NCI-H128 (cell line): ENCODE measurements around the gene MFSD12.
A peak's percentile ranks its signal among the peaks of the same experiment; 100 is the strongest.
"Not testable (repeated sequence)": the region's sequence is repeated elsewhere in the genome, so short reads cannot be mapped to it uniquely, and the experiment has no call there.

Source experiments
- DNase-seq: peaks from one replicate; lab custom pipeline; 2025; ENCODE audit not compliant: unreplicated experiment; lab: John Stamatoyannopoulos, UW

Gene MFSD12

DNA sequence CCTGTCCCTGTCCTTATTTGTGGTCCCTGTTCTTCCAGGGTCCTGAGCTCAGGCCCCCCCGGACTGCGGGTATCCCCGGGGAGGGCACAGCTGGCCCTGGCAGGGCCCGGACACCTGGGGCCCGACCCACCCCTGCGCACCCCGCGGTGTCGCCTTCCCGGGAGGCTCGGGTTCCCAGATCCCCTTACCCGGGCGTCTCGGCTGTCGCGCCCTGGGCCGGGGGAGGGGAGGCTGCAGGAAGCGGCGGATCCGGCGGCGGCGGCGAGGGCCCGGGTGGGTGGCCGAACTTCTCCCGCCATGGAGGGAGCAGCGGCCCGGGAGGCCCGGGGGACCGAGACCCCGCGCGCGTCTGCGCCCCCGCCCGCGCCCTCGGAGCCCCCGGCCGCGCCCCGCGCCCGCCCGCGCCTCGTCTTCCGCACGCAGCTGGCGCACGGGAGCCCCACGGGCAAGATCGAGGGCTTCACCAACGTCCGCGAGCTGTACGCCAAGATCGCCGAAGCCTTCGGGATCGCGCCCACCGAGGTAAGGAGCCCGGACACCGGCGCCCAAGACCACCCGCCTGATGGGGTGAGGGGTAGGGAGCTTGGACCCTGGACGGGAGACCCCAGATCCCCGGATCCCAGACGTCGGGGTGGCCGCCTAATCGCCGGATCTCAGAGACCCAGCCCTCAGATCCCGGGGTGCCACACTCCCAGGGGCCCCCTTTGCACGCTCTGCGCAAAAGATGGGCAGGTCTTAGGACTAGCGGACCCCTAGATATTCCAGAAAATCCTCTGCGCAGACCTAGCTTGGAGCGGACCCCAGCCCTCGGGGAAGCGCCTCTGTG is 28.1 kb upstream of the MFSD12 start, which contains the start of gene GIPC3:
GIPC3 (plus strand) TSS at position 178 of the 826 bp plus-strand sequence; CDS start at position 298, 120 bp downstream.
- DNase-seq: no peak

DNA sequence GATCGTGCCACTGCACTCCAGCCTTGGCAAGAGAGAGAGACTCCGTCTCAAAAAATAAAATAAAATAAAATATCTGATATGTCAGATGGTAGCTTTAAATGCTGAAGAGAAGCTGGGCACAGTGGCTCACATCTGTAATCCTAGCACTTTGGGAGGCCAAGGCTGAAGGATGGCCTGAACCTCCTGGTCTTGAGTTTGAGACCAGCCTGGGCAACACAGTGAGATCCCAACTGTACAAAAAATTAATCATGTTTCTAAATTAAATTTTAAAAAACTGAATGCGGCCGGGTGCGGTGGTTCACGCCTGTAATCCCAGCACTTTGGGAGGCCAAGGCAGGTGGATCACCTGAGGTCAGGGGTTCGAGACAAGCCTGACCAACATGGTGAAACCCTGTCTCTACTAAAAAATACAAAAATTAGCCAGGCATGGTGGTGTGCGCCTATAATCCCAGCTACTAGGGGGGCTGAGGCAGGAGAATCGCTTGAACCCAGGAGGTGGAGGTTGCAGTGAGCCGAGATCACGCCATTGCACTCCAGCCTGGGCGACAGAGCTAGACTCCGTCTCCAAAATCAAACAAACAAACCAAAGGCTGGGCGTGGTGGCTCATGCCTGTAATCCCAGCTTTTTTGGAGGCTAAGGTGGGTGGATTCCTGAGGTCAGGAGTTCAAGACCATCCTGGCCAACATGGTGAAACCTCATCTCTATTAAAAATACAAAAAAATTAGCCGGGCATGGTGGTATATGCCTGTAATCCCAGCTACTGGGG is 26.8 kb upstream of the MFSD12 start:
- not testable (repeated sequence) for DNase-seq

- not testable (repeated sequence) for DNase-seq
Observed at GRCh38 chr19:3581792-3582191, 24.4 kb upstream of the MFSD12 start.

GRCh38 chr19:3580156-3580934 is 23.0 kb upstream of the MFSD12 start:
- no peak for DNase-seq

DNA sequence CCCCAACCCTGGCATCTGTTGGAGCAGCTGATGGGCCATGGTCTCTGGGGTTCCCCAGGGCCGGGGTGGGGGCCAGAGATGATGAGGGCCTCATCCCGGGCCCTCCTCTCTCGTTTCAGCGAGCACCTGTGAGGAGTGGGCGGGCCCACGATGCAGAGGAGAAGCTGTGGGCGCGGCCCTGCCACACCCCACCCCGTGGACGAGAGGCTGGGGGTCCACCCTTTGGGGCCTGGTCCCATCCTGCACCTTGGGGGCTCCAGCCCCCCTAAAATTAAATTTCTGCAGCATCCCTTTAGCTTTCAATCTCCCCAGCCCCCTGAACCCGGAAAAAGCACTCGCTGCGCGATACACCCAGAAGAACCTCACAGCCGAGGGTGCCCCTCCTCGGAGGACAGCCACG is 21.0 kb upstream of the MFSD12 start:
- DNase-seq: no peak

DNA sequence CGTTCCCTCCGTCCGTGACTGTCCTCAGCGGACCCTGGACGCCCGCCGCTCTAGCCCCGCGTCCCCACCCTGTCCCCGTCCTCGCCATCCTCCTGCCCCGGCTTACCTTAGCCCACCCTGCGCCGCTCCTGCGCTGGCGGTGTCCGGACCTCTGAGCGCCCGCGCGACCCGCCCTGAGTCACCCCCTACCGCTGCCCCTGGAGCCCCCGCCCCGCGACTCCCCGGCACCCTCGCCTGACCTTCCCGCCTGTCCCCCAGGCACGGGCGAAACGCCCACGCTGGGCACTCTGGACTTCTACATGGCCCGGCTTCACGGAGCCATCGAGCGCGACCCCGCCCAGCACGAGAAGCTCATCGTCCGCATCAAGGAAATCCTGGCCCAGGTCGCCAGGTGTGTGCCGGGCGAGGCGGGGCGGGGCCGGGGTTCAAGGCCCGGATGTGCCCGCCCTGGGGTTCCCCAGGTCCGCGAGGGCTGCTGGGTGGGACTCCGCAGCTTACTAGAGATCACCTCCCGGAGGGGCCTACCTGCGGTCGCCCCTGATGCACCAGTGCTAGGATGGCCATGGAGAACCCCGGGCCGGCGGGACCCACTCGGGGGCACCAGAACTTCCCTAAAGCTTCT is 20.4 kb upstream of the MFSD12 start:
- no peak for DNase-seq

- DNase-seq: no peak
Observed at GRCh38 chr19:3576696-3577443, 19.5 kb upstream of the MFSD12 start.

GRCh38 chr19:3575949-3576673 is 18.7 kb upstream of the MFSD12 start:
- DNase-seq: no peak

- no peak for DNase-seq
Observed at GRCh38 chr19:3575260-3575741, 17.9 kb upstream of the MFSD12 start.

- peak; percentile 49 for DNase-seq
Observed at GRCh38 chr19:3573858-3574637, 16.7 kb upstream of the MFSD12 start.

DNA sequence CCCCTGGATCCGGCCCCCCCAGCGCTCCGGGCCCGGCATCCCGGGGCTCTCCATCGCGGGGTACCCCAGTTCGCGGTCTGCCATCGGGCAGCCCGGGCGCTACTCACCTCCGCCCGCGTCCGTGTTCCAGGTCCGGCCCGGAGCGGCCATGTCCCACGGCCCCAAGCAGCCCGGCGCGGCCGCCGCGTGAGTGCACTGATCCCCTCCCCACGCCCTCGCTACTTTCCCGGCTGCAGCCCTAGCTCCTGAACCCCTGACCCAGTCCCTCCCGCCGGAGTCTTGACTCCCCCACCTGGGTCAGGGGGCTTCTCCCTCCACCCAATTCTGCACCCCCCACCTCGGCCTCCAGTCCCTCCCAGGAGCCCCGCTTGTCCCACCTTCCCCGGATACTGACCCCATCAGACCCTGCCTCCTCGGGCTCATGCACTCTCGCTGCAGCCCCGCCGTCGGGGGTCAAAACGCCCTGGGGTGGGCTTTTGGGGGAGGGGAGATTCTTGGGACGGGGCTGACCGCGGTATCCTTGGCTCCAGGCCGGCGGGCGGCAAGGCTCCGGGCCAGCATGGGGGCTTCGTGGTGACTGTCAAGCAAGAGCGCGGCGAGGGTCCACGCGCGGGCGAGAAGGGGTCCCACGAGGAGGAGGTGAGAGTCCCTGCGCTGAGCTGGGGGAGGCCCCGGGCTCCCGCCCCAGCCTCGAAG is 15.9 kb upstream of the MFSD12 start:
- no peak for DNase-seq

- no peak for DNase-seq
Observed at GRCh38 chr19:3572855-3573161, 15.4 kb upstream of the MFSD12 start, which contains the start of gene HMG20B. HMG20B (plus strand) TSS chr19:3572944; CDS start chr19:3573310, 366 bp downstream.

- DNase-seq: peak; percentile 98
Observed at GRCh38 chr19:3572132-3572854, 14.9 kb upstream of the MFSD12 start.

DNA sequence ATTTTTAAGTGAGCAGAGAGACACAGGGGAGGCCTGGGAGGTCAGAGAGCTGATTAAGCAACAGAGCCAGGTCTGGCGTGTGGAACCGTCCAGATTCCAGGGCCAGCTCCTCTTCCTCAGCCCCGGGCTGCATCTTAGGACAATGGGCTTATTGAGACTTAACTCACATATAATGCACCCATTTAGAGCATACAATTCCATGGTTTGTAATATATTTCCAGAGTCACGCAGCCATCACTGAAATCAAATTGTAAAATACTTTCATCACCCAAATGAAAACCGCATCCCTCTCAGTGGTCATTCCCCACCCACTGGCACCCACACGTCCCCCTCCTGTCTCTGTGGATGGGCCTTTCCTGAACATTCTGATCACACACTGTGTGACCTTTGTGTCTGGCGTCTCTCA is 13.2 kb upstream of the MFSD12 start:
- DNase-seq: no peak

DNA sequence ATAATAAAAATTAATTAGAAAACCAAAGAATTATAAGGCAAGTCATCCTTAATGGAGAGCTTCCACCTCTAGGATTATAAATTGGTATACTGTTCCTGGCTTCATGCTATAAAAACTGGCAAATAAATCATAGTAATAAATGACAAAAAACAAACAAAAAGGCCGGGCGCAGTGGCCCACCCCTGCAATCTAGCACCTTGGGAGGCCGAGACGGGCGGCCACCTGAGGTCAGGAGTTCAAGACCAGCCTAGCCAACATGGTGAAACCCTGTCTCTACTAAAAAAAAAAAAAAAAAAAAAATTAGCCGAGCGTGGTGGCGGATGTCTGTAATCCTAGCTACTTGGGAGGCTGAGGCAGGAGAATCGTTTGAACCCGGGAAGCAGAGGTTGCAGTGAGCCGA is 12.7 kb upstream of the MFSD12 start:
- not testable (repeated sequence) for DNase-seq

DNA sequence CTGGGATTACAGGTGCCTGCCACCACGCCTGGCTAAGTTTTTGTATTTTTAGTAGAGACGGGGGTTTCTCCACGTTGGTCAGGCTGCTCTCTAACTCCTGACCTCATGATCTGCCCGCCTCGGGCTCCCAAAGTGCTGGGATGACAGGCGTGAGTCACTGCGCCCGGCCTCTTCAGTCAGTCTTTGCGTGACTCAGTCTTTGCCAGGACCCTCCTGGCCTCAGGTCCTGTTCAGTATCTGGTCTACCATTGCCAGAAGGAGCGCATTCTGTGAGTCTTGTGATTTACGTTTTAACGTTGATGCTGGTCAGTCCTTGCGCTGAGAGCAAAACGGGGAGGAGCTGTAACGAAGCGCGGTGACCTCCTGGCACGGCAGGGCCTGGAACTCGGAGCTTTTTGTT is 7.8 kb upstream of the MFSD12 start:
- DNase-seq: no peak

DNA sequence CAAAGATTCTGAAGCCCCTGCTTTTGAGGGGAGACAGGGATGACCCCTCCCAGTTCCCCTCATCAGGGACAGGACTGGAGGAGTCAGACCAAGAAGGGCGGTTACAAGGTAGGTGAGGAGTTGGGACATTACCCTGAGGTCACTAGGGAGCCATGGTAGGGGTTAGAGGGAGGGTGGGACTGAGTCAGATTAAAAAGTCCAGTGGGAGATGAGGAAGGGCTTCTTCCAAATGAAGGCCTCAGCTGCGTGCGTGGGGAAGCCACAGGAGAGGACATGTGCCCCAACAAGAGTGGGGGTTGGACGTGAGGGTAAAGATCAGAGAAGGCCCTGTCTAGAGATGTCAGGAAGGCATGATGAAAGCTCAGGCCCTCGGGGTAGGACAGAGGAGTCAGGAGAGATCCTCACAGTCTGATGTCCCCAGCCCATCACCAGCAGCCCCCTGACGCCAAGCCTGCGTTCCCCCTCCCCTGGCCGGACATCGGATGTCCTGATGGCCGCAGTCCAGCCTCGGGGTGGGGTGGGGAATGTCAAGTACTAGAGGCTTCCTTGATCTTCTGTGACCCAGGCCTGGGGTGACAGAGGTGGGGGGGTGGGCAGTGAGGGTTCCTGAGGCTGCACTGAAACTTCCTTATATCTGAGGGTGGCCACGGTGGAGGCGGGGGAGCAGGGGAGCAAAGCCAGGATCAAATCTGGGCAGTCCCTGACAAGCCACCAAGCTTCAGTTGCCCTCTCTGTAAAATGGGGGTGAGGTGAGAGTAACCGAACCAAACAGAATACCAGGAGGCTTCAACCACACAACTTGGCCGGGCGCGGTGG is 6.5 kb upstream of the MFSD12 start:
- no peak for DNase-seq
